ENCODE results near the gene MALRD1.

MALRD1 gene

GRCh38 chr10:19184891-19185290, 136.3 kb downstream of the MALRD1 start:
- DNase-seq (ENCODE audit: low spot score): no peak
- no peak for TF ChIP-seq CTCF (conservative IDR thresholded peaks at IDR 0.05; ENCODE audit: low read depth)
- no peak overlapping the region for H3K27ac ChIP-seq
- CTCF ChIA-PET: no interaction called here
- POLR2A ChIA-PET (ENCODE audit: low non-redundant PET): no interaction called here

GRCh38 chr10:19194866-19195265, 146.3 kb downstream of the MALRD1 start:
- no peak for DNase-seq (ENCODE audit: low spot score)
- POLR2A ChIA-PET (ENCODE audit: low non-redundant PET): no interaction called here
- no peak overlapping the region for H3K27ac ChIP-seq
- CTCF ChIA-PET: no interaction called here
- TF ChIP-seq CTCF (conservative IDR thresholded peaks at IDR 0.05; ENCODE audit: low read depth): no peak

- ChIA-PET CTCF (no interaction called here), POLR2A (ENCODE audit: low non-redundant PET) (no interaction called here)
- no peak for DNase-seq (ENCODE audit: low spot score)
- TF ChIP-seq CTCF (conservative IDR thresholded peaks at IDR 0.05; ENCODE audit: low read depth): no peak
- H3K27ac ChIP-seq: no peak overlapping the region
These were observed 147.1 kb downstream of the MALRD1 start for GRCh38 chr10:19195698-19196097.

- DNase-seq (ENCODE audit: low spot score): no peak
- CTCF ChIA-PET: interaction anchor here (0.5 kb wide), 1 partner anchor 855 kb away, joined by 3 read pairs; no protein-coding TSS in a partner anchor
- H3K27ac ChIP-seq: no peak overlapping the region
- TF ChIP-seq CTCF (conservative IDR thresholded peaks at IDR 0.05; ENCODE audit: low read depth): no peak
- POLR2A ChIA-PET (ENCODE audit: low non-redundant PET): no interaction called here
These were observed 151.6 kb downstream of the MALRD1 start for GRCh38 chr10:19200211-19200610.

GRCh38 chr10:19204246-19204917, 155.8 kb downstream of the MALRD1 start:
- no peak overlapping the region for H3K27ac ChIP-seq
- TF ChIP-seq CTCF (conservative IDR thresholded peaks at IDR 0.05; ENCODE audit: low read depth): no peak
- DNase-seq (ENCODE audit: low spot score): no peak
- POLR2A ChIA-PET (ENCODE audit: low non-redundant PET): no interaction called here
- CTCF ChIA-PET: no interaction called here

GRCh38 chr10:19209319-19209718, 160.7 kb downstream of the MALRD1 start:
- CTCF ChIA-PET: no interaction called here

More at GRCh38 chr10:19209319-19209718, 160.7 kb downstream of the MALRD1 start:
- no peak for DNase-seq (ENCODE audit: low spot score)
- no peak overlapping the region for H3K27ac ChIP-seq
- TF ChIP-seq CTCF (conservative IDR thresholded peaks at IDR 0.05; ENCODE audit: low read depth): no peak
- POLR2A ChIA-PET (ENCODE audit: low non-redundant PET): no interaction called here
